HTR-8/SVneo (cell line): ENCODE data around the gene FAM170A.

Experiments used
- DNase-seq: peaks from one replicate; pipeline ENCODE4 v3.0.0; 2011; ENCODE audit warnings: low spot score, mixed read lengths; ENCODE audit not compliant: insufficient read length
- FAIRE-seq: peaks from 2 replicates; lab custom pipeline; 2011; peaks lifted over from hg19 to GRCh38; lab: Jason Lieb, UNC

FAM170A gene

GRCh38 chr5:119629339-119629738 lies at the start of gene FAM170A:
TSS of gene FAM170A (plus strand) at chr5:119629558. CDS start at chr5:119629769, 211 bp downstream.
- FAIRE-seq = no peak
- DNase-seq = no peak

GRCh38 chr5:119582987-119583386 lies 46.4 kb upstream of the FAM170A start:
- DNase-seq = no peak
- no peak for FAIRE-seq

GRCh38 chr5:119583684-119584083 lies 45.7 kb upstream of the FAM170A start:
- DNase-seq (no peak), FAIRE-seq (no peak)

- FAIRE-seq (no peak), DNase-seq (no peak)
Measured at GRCh38 chr5:119596046-119596445, 33.3 kb upstream of the FAM170A start.

- no peak for FAIRE-seq
Measured at GRCh38 chr5:119597728-119598298, 31.5 kb upstream of the FAM170A start.

GRCh38 chr5:119613937-119614336 lies 15.4 kb upstream of the FAM170A start:
- no peak for FAIRE-seq
- no peak for DNase-seq

More at GRCh38 chr5:119597728-119598298, 31.5 kb upstream of the FAM170A start:
- DNase-seq = no peak

- no peak for FAIRE-seq
- DNase-seq = no peak
Measured at GRCh38 chr5:119614838-119615237, 14.5 kb upstream of the FAM170A start.

GRCh38 chr5:119626086-119626485 lies 3.3 kb upstream of the FAM170A start:
- no peak for DNase-seq
- no peak for FAIRE-seq

GRCh38 chr5:119630752-119631440 lies 1.5 kb downstream of the FAM170A start:
- DNase-seq = no peak
- FAIRE-seq = no peak

GRCh38 chr5:119631660-119632059 lies 2.3 kb downstream of the FAM170A start:
- no peak for DNase-seq
- FAIRE-seq = no peak

- FAIRE-seq = no peak
- no peak for DNase-seq
Measured at GRCh38 chr5:119651486-119651885, 22.1 kb downstream of the FAM170A start.

GRCh38 chr5:119655061-119655460 lies 25.7 kb downstream of the FAM170A start:
- DNase-seq (no peak), FAIRE-seq (no peak)

- FAIRE-seq = no peak
- DNase-seq = no peak
Measured at GRCh38 chr5:119656023-119656422, 26.7 kb downstream of the FAM170A start.

GRCh38 chr5:119666542-119666941 lies 37.2 kb downstream of the FAM170A start:
- FAIRE-seq = no peak
- DNase-seq = no peak

- DNase-seq (no peak), FAIRE-seq (no peak)
Measured at GRCh38 chr5:119678351-119679028, 49.1 kb downstream of the FAM170A start.

GRCh38 chr5:119680080-119680479 lies 50.7 kb downstream of the FAM170A start:
- no peak for FAIRE-seq

GRCh38 chr5:119681734-119682133 lies 52.4 kb downstream of the FAM170A start:
- FAIRE-seq (no peak), DNase-seq (no peak)

More at GRCh38 chr5:119680080-119680479, 50.7 kb downstream of the FAM170A start:
- DNase-seq = no peak

GRCh38 chr5:119682372-119682771 lies 53.0 kb downstream of the FAM170A start:
- DNase-seq (no peak), FAIRE-seq (no peak)
